ENCODE data around the gene PMM2.
"Not testable (repeated sequence)": the region's sequence is repeated elsewhere in the genome, so short reads cannot be mapped to it uniquely, and the experiment has no call there.

DNA sequence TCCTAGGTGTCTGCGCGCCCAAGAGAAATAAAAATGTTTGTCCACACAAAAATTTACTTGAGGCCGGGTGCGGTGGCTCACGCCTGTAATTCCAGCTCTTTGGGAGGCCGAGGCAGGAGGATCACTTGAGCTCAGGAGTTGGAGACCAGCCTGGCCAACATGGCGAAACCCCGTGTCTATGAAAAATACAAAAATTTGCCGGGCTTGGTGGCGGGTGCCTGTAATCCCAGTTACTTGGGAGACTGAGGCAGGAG lies 72.3 kb downstream of the PMM2 start:
- not testable (repeated sequence) for TF ChIP-seq POLR2A, POLR2AphosphoS5, EP300 (IDR thresholded peaks at IDR 0.05)
- TF ChIP-seq, protein P1, sequence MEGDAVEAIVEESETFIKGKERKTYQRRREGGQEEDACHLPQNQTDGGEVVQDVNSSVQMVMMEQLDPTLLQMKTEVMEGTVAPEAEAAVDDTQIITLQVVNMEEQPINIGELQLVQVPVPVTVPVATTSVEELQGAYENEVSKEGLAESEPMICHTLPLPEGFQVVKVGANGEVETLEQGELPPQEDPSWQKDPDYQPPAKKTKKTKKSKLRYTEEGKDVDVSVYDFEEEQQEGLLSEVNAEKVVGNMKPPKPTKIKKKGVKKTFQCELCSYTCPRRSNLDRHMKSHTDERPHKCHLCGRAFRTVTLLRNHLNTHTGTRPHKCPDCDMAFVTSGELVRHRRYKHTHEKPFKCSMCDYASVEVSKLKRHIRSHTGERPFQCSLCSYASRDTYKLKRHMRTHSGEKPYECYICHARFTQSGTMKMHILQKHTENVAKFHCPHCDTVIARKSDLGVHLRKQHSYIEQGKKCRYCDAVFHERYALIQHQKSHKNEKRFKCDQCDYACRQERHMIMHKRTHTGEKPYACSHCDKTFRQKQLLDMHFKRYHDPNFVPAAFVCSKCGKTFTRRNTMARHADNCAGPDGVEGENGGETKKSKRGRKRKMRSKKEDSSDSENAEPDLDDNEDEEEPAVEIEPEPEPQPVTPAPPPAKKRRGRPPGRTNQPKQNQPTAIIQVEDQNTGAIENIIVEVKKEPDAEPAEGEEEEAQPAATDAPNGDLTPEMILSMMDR (IDR thresholded peaks at IDR 0.05), result not testable (repeated sequence)
